GM12878 (cell line): ENCODE data around the gene BTC. TPM values are rescaled to one million over a fixed set of nuclear protein-coding genes. Genes with fewer than 3 reads are reported as not detected.

Experiments
- ATAC-seq: fragments of 200-7000 bp; cut with Tn5 transposase; 3 replicates; pipeline ENCODE4 v1.9.1; 2020; ENCODE audit warnings: mild to moderate bottlenecking, moderate library complexity
- BruUV-seq: library from RNA; stranded (reverse); fragments of 400-500 nt; replicated peaks from 2 replicates; lab custom pipeline; 2021; lab: Mats Ljungman, UMichigan
- CTCF ChIA-PET: fragments of 300-600 bp; sonication (Branson Sonifier 250); formaldehyde crosslinking; extraction: SDS; loops from one replicate; lab custom pipeline; 2021; ENCODE audit warnings: inconsistent platforms; lab: Yijun Ruan, JAX
- POLR2A ChIA-PET: fragments of 350-600 bp; formaldehyde crosslinking; extraction: SDS; loops from one replicate; lab custom pipeline; 2021; ENCODE audit warnings: inconsistent platforms; lab: Charles Lee
- RAD21 ChIA-PET: fragments of 300-600 bp; sonication (Branson Sonifier 250); formaldehyde crosslinking; loops from one replicate; lab custom pipeline; 2023; ENCODE audit warnings: antibody characterized with exemption; ENCODE audit not compliant: unreplicated experiment; lab: Charles Lee
- SMC1A ChIA-PET: fragments of 300-600 bp; sonication (Branson Sonifier 250); formaldehyde crosslinking; loops from one replicate; lab custom pipeline; 2023; ENCODE audit not compliant: unreplicated experiment, uncharacterized antibody; lab: Charles Lee
- DNase-seq: peaks from one replicate; pipeline ENCODE4 v3.0.0-alpha.2; 2011; ENCODE audit warnings: low read depth, low spot score
- FAIRE-seq: peaks from 3 replicates; lab custom pipeline; 2011; peaks lifted over from hg19 to GRCh38; lab: Jason Lieb, UNC
- H2AFZ ChIP-seq: 2 replicates; pipeline ENCODE4 v1.6.0; 2011; ENCODE audit warnings: low read depth, low read length, control low read depth; ENCODE audit not compliant: control insufficient read depth
- H3K27ac ChIP-seq: 2 replicates; pipeline ENCODE4 v1.5.1; 2011; ENCODE audit warnings: control low read depth; ENCODE audit not compliant: control insufficient read depth, insufficient read depth
- H3K27me3 ChIP-seq, 2 experiments: replicated peaks in 1 of 2; 2 replicates each; pipeline versions ENCODE4 v1.6.0 to v1.6.1; 2011; ENCODE audit warnings: low read length in 1 of 2; ENCODE audit not compliant: control insufficient read depth in 2 of 2, insufficient read depth in 2 of 2
- H3K36me3 ChIP-seq, 2 experiments: 2 replicates each; pipeline ENCODE4 v1.5.1; 2011; ENCODE audit warnings: low read length in 1 of 2; ENCODE audit not compliant: control insufficient read depth in 2 of 2, insufficient read depth in 2 of 2
- H3K4me1 ChIP-seq: 2 replicates; pipeline ENCODE4 v1.6.1; 2011; ENCODE audit warnings: mild to moderate bottlenecking, low read length, moderate library complexity, mixed read lengths; ENCODE audit not compliant: control insufficient read depth, insufficient read depth
- H3K4me2 ChIP-seq: 2 replicates; pipeline ENCODE4 v1.6.0; 2011; ENCODE audit warnings: control low read depth; ENCODE audit not compliant: control insufficient read depth, insufficient read depth
- H3K4me3 ChIP-seq: fragments of 200-600 bp; sonication (generic); 2 replicates; pipeline ENCODE4 v1.5.1; 2016
- H3K79me2 ChIP-seq: 2 replicates; pipeline ENCODE4 v1.6.0; 2011; ENCODE audit warnings: low read length; ENCODE audit not compliant: control insufficient read depth, insufficient read depth
- H3K9ac ChIP-seq: 2 replicates; pipeline ENCODE4 v1.8.0; 2011; ENCODE audit warnings: low read length, control low read depth, mixed read lengths; ENCODE audit not compliant: control insufficient read depth, insufficient read depth
- H3K9me3 ChIP-seq: replicated peaks from 3 replicates; pipeline ENCODE4 v1.5.1; 2011; ENCODE audit warnings: mild to moderate bottlenecking, low read length; ENCODE audit not compliant: control insufficient read depth, insufficient read depth
- H4K20me1 ChIP-seq: 2 replicates; pipeline ENCODE4 v1.6.0; 2011; ENCODE audit not compliant: control insufficient read depth, insufficient read depth
- WGBS: methylation state at CpG from one replicate; pipeline ENCODE4 v1.1.6; 2016; ENCODE audit warnings: low lambda C conversion rate; ENCODE audit not compliant: insufficient replicate concordance, insufficient coverage; ENCODE audit errors: missing lambda C conversion rate; 5-methylcytosine and 5-hydroxymethylcytosine counted together
- in situ Hi-C: fragments of 300-500 bp; cut with MboI; formaldehyde crosslinking; loops from 9 replicates; pipeline ENCODE4 v1.14.3; 2018; ENCODE audit warnings: mixed read lengths
- intact Hi-C: fragments of 100-400 bp; cut with micrococcal nuclease; formaldehyde crosslinking; loops from one replicate; pipeline ENCODE4 v1.14.2; 2022; ENCODE audit not compliant: unreplicated experiment
- polyA plus RNA-seq, 11 experiments: library from polyadenylated mRNA; depleted of rRNA in 4 of 11; unstranded in 6 of 11; stranded (reverse) in 5 of 11; fragments of >200 nt; fragmentation: Nextera tagmentation in 4 of 11; fragmentation: Illumina TruSeq in 1 of 11; extraction: Ambion mirVana in 4 of 11; extraction: Trizol in 1 of 11; gene quantifications; 1 replicate in 1 of 11; 2 replicates in 10 of 11; pipeline versions ENCODE4 v1.2.1 to v1.2.3, GENCODE V29; 2011 to 2016; ENCODE audit warnings: inconsistent platforms in 2 of 11, missing spikeins in 2 of 11, low read depth in 1 of 11
- total RNA-seq, 4 experiments: library from RNA; depleted of rRNA in 3 of 4; stranded (reverse); fragments of >200 nt in 3 of 4; fragmentation: Illumina TruSeq in 1 of 4; extraction: Trizol in 1 of 4; gene quantifications; 2 replicates each; pipeline versions ENCODE4 v1.2.1 to v1.2.3, GENCODE V29; 2013 to 2021
- TF ChIP-seq, protein P1 (sequence below): fragments of 450-650 bp; IDR thresholded peaks from 2 replicates; pipeline ENCODE4 v1.6.1; 2017; ENCODE audit warnings: mild to moderate bottlenecking
- TF ChIP-seq, protein P2 (sequence below), 3 experiments: IDR thresholded peaks in 2 of 3; conservative IDR thresholded peaks in 1 of 3; 2 replicates each; pipeline ENCODE4 v1.5.1; 2011; ENCODE audit warnings: low read depth in 3 of 3, low read length in 3 of 3, mild to moderate bottlenecking in 3 of 3, control low read depth in 2 of 3, moderate library complexity in 2 of 3, inconsistent platforms in 1 of 3, mixed read lengths in 1 of 3; ENCODE audit not compliant: control insufficient read depth in 2 of 3, insufficient read depth in 1 of 3; ENCODE audit errors: extremely low read depth in 1 of 3

BTC gene
- total and polyA plus RNA-seq, 10 of the 15 experiments (the other 5 are each of a cell fraction or from before 2014, with no cell fraction given): not detected

- TF ChIP-seq, protein P1, sequence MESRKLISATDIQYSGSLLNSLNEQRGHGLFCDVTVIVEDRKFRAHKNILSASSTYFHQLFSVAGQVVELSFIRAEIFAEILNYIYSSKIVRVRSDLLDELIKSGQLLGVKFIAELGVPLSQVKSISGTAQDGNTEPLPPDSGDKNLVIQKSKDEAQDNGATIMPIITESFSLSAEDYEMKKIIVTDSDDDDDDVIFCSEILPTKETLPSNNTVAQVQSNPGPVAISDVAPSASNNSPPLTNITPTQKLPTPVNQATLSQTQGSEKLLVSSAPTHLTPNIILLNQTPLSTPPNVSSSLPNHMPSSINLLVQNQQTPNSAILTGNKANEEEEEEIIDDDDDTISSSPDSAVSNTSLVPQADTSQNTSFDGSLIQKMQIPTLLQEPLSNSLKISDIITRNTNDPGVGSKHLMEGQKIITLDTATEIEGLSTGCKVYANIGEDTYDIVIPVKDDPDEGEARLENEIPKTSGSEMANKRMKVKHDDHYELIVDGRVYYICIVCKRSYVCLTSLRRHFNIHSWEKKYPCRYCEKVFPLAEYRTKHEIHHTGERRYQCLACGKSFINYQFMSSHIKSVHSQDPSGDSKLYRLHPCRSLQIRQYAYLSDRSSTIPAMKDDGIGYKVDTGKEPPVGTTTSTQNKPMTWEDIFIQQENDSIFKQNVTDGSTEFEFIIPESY: no peak
- TF ChIP-seq, protein P2, sequence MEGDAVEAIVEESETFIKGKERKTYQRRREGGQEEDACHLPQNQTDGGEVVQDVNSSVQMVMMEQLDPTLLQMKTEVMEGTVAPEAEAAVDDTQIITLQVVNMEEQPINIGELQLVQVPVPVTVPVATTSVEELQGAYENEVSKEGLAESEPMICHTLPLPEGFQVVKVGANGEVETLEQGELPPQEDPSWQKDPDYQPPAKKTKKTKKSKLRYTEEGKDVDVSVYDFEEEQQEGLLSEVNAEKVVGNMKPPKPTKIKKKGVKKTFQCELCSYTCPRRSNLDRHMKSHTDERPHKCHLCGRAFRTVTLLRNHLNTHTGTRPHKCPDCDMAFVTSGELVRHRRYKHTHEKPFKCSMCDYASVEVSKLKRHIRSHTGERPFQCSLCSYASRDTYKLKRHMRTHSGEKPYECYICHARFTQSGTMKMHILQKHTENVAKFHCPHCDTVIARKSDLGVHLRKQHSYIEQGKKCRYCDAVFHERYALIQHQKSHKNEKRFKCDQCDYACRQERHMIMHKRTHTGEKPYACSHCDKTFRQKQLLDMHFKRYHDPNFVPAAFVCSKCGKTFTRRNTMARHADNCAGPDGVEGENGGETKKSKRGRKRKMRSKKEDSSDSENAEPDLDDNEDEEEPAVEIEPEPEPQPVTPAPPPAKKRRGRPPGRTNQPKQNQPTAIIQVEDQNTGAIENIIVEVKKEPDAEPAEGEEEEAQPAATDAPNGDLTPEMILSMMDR (IDR thresholded peaks at IDR 0.05 in 2 of 3, conservative IDR thresholded peaks at IDR 0.05 in 1 of 3; ENCODE audit: control insufficient read depth in 2 of 3, extremely low read depth in 1 of 3, insufficient read depth in 1 of 3, low read depth in 3 of 3, low read length in 3 of 3): peak in 1 of 3 experiments; percentile 8; a peak in 1 of 6 replicates
- peak; percentile 49 for ATAC-seq
- ChIA-PET POLR2A (no interaction called here), RAD21 (no interaction called here), SMC1A (no interaction called here), CTCF (interaction anchor here (1.4 kb wide), 1 partner anchor 13 kb away, joined by 4 read pairs; no protein-coding TSS in a partner anchor)
- no TSS peak for BruUV-seq
- no peaks in the 10 kb centered on the region for H3K79me2 ChIP-seq
- H3K4me2 ChIP-seq: no peak overlapping the region
- no peak for DNase-seq
- no peaks in the 10 kb centered on the region for H3K4me1 ChIP-seq
- no peak overlapping the region for H3K9ac ChIP-seq
- H3K9me3 ChIP-seq: no peaks in the 10 kb centered on the region; the same call in 2 of the 3 replicates
- no peak overlapping the region for H3K27ac ChIP-seq
- H3K4me3 ChIP-seq: no peak overlapping the region
- 11% methylated on average over 41 of the region's 42 CpGs for WGBS
- intact Hi-C loops: no loop called here
- H4K20me1 ChIP-seq: no peaks in the 10 kb centered on the region
- FAIRE-seq: no peak
- no peak overlapping the region for H2AFZ ChIP-seq
- H3K36me3 ChIP-seq: no peaks in the 10 kb centered on the region
- in situ Hi-C loops: no loop called here
- H3K27me3 ChIP-seq: peaks cover 6 to 16% of the 10 kb centered on the region in 2 experiments
These were observed 454 bp downstream of the BTC start for GRCh38 chr4:74793757-74794381.
